GM21529 (cell line): Measurements from ENCODE around the gene CSNK1A1L.

Experiments
- ATAC-seq: cut with Tn5 transposase; IDR thresholded peaks from one replicate; pipeline ENCODE4 v1.9.1; 2021; ENCODE audit not compliant: unreplicated experiment

CSNK1A1L gene

DNA sequence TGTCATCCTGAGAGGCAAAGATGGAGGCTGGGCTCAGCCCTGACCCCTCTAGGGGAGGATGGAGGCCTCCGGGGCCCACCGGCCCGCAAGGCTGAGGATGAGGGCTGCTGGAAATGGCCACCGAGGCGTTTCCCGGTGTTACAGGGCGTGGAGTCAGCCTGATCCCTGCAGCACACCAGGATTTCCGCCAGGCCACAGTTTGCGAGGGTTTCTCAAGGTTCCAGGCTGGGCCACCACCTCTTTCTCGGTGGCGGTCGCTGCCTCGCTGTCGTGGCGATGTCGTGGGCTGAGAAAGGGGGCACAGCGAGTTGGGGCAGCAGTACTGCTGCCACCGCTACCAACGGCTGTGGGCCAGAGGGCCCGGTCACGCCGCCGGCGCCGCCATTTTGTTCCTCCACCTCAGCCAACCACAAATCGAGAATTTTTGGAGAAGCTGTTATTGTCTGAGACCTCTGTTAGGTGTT is at the start of gene CSNK1A1L:
TSS of gene CSNK1A1L (minus strand) at position 414 of the 464 bp plus-strand sequence. CDS start at position 6, 408 bp downstream.
- no peak for ATAC-seq

DNA sequence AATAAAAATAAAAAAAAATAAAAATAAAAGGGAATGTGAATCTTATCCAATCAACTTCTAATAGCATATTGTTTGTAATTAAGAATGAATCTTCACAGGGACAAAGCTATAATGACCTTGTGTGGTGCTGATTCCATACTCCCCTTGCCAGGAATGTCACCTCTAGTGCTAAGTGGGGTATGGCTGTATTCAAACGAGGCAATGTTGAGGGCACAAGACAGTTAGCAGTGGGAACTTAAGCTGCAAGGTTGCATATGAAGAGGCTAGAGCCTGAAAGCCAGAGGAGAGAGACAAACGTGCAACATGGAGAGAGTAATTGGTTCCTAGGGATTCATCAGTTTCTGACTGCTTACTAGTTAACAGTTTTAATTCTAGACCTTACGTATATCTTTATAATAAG is 43.9 kb upstream of the CSNK1A1L start:
- no peak for ATAC-seq

DNA sequence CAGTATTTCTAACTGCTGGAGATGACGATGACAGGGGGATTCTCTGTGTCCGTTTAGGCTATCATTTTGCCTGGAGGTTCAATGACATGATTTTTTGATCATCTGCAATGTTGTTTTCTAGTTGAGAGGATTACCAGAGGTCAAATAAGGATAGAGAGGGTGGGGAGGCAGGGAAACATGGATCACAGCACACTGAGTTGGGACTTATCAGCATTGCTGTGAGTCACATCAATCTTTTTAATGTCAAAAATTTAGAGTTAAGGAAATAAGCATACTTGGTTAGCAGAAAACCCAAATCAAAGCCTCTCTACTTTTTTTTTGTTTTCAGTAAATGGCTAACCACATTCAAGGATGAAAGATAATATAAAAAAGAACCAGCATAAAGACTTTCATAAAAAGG is 43.0 kb upstream of the CSNK1A1L start:
- no peak for ATAC-seq

DNA sequence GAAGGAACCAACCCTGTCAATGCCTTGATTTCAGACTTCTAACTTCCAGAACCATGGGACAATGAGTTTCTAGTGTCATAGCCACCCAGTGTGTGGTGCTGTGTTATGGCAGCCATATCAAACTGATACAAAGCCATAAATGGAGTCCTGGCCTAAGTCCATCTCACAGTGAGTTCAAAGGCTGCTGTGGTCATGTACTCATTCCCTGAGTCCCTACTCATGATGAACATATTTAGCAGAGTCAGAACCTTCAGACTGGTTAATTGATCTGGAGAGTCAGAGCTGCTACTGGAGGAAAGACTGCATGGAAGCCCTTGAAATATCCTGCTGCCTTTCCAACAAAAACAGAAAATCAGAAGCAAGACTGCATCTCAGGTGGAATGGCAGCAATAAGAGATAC is 39.2 kb upstream of the CSNK1A1L start:
- no peak for ATAC-seq

DNA sequence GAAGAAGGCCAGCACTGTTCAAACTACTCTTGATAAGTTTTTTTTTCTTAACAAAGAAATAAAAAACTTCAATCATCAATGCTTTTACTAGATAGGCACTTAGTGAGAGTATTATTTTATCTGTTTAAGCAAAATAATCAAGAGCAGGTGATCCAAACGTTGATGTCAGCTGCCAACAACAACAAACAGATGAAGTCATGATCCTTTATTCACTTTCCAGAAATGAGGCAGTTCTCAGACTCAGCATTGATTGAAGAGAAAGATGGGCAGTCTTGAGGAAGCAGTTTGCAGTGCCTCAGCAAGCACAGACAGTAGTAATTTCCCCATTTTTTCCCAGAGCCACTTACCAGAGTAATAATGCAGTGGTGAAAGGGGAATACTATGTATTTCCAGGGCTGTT is 38.4 kb upstream of the CSNK1A1L start:
- no peak for ATAC-seq

DNA sequence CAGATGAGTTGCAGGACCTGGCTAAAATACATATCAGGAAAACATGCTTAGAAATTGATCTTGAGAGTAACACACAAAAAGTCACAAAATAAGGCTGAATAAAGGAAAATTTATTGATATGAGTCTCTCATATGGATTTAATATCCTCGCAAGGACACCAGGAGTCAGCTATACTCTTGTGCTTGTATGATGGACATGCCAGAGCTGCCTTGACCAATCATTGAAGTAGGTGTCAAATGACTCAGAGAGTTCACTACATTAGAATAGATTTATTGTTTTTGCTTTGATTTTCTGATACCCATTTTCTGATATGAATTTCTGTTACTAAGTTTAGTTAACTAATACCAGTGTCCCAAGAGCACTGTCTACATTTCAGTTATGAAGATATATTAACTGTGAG is 37.4 kb upstream of the CSNK1A1L start:
- ATAC-seq, result no peak

DNA sequence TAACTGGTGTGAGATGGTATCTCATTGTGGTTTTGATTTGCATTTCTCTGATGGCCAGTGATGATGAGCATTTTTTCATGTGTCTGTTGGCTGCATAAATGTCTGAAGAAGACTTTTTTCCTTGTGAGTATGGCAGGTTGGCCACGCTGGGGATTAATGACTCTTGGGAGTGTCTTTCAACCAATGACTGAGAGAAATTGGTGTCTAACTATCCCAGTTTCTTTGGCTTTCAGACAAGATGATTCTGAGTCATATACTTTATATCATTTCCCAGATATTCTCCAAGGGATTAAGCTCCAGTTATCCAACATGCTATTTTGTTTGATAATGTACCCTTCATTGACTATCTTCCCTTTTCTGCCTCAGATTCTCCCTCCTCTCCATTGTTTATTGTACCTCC is 35.5 kb upstream of the CSNK1A1L start:
- no peak for ATAC-seq

DNA sequence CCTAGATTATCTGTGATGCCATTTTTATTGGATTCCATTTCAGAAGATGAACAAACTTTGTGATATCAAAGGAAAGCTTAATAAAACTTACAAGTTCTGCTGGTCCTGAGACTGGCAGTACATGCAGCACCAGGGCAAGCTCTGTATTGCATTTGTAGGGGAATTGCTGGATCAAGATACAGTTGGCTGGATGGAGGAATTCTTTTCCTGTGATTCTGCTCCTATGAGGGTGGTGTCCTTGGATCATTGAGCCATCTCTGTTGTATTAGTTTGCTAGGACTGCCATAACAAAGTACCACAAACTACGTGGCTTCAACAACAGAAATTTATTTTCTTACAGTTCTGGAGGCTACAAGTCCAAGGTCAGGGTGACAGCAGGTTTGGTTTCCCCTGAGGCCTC is 33.9 kb upstream of the CSNK1A1L start:
- no peak for ATAC-seq

DNA sequence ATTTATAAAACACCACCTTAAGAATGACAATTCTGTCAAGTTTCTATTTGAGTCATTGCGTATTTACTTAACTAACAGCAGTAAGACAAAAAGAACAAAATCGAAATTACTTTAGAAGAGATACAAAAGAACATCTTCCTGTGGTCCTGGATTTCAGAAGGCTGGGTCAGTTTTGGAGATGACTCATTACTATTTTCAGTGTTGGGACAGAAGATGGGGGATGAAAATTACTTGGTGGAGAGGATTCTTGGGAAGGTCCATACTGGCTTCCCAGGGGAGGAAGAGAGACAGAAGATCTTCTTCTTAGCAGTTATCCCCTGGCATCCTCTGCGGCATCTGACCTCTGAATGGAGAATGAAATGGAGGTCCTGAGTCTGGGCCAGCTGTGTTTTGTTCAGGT is 33.5 kb upstream of the CSNK1A1L start:
- ATAC-seq, result no peak

DNA sequence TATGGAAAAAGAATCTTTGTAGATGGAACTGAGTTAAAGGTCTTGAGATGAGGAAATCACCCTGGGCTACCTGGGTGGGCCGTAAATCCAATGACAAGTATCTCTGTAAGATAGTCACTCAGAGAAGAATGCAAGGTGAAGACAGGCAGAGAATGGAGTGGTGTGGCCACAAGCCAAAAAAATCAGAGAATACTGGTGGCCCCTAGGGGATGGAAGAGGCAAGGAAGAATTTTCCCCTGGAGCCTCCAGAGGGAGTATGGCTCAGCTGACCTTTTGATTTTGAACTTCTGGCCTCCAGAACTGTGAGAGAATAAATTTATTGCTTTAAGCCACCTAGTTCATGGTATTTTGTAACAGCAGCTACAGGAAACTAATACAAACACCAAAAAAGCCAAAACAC is 32.7 kb upstream of the CSNK1A1L start:
- ATAC-seq, result no peak

DNA sequence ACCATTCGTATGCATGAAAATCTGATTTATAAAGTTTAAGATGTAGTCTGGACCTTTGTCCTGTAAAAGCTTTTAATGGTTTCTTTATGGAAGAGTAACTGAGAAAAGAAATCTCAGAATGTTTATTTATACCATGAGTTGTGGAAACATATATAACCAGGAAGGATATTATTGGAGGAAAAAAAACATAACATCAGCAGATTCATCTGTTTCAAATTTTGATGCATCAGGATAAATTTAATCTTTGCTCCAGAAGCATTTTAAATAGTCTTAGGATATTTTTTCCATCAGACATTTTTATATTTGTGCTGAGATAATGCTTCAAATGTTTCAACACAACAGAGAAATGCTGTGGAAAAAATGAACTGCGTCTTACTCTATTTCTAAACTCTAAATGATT is 31.2 kb upstream of the CSNK1A1L start:
- ATAC-seq, result no peak

DNA sequence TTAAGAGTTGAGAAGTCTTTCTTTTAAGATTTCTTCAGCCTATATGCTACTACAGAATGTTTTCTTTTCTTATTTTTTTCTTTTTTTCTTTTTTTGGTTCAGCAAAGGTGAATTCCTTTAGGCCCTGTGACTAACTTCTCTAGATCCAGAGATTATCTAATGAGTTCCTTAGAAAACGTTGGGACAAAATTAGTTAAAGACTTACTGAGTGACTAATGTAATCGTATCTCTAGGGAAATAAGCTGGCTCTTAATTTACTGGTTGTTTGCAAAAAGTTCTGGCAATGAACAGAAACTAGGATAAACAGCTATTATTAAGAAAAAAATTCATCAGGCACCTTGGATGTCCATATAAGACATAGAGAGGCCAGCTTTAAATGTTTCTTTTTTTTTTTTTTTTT is 30.7 kb upstream of the CSNK1A1L start:
- no peak for ATAC-seq

DNA sequence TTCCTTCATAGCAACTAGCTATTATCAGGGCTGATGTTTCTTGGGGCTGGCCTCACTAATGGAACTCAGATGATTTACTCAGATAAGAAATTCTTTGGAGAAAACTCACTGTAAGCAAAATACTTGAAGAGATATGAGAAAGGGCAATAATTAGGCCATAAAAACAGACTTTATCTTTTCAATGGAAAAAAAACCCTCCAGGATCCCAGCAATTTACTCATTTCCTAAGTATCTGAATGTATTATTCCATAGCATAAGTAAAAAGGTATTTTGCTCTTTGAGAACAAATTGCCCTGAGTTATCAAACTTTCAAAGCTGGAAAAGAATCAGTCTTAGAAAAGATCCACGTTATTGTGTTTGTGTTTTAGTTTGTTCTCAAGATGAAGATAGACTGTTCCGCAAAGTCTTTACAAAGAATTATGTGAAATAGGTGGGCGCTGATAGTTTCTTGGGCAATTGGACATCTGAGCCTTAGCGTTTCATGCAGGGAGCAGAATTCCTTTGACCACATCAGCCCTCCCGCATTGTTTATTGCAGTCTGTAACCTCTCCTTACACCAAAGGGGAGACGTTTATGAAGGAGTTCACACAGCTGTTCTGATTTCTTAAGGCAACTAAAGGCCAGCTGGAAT is 29.1 kb upstream of the CSNK1A1L start:
- no peak for ATAC-seq

DNA sequence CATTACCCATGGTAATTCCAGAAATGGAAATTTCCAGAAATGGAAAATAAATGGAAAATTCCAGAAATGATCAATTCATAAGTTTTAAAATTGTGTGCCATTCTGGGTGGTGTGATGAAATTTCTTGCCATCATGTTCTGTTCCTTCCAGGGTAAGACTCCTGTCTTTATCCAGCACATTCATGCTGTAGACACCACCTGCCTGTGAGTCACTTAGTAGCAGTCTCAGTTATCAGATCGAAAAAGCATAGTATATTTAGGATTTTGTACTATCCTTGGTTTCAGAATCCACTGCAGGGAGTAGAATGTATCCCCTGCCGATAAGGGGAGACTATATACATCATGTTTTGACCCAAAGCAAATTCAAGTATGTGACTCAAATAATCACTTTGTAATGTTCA is 26.7 kb upstream of the CSNK1A1L start:
- ATAC-seq, result no peak

DNA sequence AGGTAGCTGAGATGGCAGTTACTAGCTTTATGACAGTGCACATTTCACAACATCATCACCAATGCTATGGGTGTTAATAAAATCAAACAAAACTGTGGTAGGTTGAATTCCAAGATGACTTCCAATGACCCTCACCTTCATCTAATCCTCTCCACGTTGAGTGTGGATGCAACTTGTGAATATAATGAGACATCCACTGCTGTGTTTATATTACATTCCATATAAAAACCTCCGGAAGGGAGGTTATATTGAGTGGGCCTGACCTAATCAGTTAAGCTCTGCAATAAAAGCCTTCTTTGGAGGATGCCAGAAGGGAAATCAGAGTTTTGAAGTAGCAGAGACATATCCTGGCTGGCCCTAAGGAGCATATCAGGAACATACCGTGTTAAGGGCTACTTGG is 25.6 kb upstream of the CSNK1A1L start:
- no peak for ATAC-seq

DNA sequence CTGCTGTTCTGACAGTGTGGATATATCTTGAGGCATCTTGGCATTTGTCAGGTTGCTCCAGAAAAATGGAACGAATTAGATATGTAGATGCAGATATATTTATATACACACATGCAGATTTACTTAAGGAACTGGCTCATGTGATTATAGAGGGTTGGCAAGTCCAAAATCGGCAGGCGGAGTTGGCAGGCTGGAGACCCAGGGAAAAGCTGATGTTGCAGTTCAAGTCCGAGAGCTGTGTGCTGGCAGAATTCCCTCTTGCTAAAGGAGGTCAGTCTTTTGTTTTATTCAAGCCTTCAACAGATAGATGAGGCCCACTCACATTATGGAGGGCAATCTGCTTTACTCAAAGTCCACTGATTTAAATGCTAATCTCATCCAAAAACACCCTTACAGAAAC is 24.4 kb upstream of the CSNK1A1L start:
- no peak for ATAC-seq

DNA sequence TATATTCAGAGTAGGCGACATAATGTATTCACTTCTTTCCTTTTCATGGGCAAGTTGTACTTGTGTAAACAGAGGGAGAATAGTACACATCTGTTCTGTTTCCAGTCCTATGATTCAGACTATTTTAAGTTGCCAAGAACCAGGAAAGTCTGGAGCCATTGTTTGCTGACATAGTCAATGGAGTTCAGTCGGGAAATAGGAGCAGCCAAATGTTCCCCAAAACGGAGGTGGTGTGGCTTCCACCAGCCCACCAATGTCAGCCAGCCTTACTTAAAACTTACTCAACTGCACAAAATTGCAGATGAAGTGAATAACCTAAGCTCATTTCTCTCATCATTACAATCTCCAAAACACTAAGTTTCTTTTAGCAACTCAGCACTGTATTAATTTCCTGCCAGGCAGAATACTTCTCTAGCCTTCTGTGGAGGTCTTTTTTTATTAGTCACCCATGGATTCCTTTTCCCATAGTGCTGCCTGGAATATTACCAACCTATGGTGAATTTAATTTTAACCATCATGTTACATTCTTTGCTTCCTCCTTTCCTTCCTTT is 22.3 kb upstream of the CSNK1A1L start:
- ATAC-seq, result no peak

DNA sequence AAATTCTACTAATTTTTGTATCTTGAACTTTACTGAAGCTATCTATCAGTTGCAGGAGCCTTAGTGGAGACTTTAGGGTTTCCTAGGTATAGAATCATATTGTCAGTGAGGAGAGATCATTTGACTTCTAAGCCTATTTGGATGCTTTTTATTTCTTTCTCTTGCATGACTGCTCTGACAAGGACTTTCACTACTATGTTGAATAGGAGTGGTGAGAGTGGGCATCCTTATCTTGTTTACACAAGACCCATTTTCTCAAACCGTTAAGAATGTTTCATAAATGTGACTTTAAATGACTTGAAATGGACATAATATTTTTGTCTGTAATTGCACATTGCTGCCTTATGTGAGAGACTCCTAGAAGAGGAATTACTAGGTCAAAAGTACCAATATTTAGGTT is 17.9 kb upstream of the CSNK1A1L start:
- no peak for ATAC-seq

DNA sequence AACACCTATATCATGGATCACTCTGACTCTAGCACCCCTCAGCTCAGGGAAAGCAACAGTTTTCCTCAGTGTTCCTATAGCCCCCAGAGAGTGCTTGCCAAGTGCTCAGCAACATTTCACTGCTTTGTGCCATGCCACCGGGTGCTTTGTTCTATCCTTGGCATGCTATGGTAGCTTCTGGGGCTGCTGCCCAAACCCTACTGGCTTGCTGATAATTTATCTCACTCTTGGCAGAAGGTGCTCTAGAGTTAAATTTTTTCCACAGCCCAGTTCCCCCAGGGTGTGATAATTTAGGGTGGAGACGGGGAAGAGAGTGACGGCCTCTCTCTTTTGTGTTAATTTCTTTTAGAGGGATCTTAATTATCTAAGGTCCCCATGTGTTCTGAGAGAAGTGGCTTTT is 12.6 kb upstream of the CSNK1A1L start:
- no peak for ATAC-seq

DNA sequence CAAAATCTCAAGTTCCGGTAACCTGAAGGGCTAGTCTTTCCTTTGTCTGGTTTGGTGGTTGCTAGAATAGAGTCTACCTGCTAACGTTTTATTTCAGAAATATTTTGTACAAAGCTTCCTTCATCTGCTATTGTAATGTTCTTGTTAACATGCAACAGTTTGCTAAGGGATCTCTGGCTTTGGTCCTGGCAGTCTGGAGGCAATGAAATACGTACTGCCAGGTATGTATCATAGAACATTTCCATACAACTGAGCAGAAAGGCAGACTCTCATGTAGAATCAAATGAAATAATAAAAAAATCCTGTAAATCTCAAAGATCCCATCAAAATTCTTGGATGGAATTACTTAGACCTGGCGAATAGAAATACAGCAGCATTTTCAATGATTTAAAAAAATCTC is 8.8 kb upstream of the CSNK1A1L start:
- no peak for ATAC-seq

DNA sequence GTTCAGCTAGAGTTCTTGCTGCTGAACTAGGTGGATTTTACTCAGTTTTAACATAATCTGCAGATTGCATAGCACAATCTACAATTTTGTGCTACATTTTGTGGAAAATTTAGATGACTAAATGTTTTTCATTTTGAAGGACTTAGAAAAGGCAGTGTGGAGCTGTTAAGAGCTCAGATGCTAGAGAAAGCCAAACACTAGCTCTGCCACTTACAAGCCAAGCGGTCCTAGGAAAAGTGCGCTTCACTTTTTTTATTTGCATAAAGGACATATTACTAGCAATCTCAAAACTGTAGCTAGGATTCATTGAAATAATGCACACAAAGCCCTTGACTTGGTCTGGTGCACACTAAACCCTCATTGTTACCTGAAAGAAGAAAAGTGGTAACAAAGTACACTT is 8.1 kb upstream of the CSNK1A1L start:
- no peak for ATAC-seq

DNA sequence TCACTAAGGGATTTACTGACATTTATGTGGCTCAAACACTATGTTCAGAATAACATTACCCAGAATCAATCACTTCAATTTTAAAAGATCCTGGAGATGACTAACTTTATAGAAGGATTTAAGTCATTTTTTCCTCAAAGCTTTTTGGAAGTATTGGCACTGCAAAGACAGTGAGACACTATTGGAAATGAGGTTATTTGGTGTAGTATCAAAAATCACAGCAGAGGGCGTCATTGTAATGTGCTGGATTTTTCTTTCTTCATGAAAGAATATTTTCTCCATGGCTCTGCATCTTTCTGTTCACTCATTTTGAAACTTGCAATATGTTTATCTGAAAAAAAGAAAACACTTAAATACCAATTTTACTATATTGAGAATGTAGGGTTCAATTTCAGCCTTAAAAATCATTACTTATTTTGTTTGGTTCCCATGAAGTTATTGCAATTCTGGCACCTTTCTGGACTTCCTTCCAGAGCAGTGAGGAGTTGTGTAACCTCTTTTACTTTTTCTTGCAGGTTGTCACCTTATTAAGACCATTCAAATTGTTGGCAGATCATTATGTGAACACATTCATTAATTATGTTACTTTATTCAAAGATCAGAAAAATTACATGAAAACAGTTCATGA is 3.7 kb upstream of the CSNK1A1L start:
- ATAC-seq, result no peak

DNA sequence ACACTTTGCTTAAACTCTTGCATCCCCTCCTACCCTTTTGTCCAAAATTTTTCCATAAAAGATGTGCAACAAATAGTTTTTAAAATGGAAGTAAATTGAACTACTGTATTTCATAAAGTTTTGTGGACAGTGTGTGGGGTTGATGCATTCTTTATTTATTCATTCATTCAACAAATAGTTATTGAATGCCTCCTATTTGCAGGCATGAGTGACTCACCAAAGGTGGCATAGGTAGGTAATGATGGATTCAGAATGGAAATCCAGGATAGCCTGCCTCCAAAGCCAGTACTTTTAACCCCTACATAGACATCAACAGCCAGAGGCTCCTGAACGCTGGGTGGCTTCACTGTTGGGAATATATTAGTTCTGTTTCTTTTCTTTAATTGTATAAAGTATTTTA is 2.4 kb upstream of the CSNK1A1L start:
- no peak for ATAC-seq
